ENCODE results near the gene GARIN5A.

DNA sequence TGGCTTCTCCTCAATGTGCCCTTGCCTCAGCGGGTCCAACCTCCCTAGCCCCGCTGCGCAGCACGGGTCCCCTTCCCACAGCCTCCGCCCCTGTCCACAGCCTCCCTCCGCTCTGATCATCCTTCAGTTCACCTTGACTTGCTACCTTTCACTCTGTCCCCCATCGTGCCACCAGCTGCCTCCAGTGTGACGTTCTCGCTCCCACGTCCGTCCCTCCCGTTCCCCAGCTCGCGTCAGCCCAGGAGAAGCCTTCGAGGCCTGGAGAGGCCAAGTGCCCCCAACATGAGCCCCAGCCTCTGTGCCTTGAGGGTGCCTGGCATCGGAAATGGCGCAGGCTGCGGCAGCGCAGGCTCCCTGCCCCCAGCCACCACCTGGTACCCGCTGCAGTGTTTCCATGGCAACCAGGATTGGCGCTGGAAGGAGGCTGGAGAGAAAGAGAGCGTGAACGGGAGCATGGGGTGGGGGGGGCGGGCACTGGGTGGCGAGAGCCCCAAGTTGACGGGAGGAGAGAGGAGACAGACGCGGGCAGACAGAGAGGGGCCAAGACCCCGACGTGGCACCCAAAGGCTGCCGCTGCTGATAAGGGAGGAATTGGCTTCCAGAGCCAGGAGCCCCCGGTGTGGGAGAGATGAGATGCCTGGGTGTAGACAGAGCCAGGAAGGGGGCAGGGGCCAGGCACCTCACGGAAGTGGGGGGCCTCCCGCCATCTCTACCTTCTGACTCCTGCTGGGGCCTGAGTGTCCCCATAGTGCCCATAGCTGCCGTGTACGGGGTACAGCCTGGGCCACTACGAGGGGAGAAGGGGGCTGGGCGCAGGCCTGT lies 37.9 kb upstream of the GARIN5A start:
- TF ChIP-seq POLR2A (IDR thresholded peaks at IDR 0.05; ENCODE audit: low read depth): no peak
- no peak for TF ChIP-seq POLR2AphosphoS5 (IDR thresholded peaks at IDR 0.05)

Data from esophagus muscularis mucosa (tissue), 2 donors.